ENCODE results near the gene TMEM63C. TPM values are rescaled to one million over a fixed set of nuclear protein-coding genes. Genes with fewer than 3 reads are reported as not detected.

TMEM63C gene
- total RNA-seq, 2 experiments from 2014 or later = 0.79 to 6.6 TPM

DNA sequence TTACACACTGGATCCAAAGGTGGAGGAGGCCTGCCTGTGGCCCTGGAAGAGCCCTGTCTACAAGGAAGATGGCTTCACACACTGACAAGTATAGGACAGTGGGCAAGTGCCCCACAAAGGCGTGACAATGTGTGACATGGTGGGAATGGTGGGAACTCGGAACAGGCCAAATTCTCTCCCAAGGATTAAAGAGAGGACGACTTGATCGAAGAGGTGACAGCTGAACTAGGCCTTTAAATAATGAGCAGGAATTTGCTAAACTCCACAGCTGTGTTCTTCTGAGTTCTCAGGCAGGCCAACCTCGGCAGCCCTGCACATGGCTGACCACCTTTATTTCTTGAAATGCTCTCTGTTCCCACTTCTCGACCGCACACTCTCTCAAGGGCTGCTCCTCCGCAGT lies 115.3 kb downstream of the TMEM63C start:
- intact Hi-C loops (cut with micrococcal nuclease; ENCODE audit: unreplicated experiment) = no loop called here
- no peak overlapping the region for H3K4me3 ChIP-seq (ENCODE audit: low read depth, low read length, poor library complexity, severe bottlenecking)
- CTCF ChIA-PET (ENCODE audit: unreplicated experiment) = no interaction called here
- peaks cover 12% of the 10 kb centered on the region; the same call in 1 of the 2 replicates for H3K36me3 ChIP-seq (ENCODE audit: insufficient read depth, low read length)
- TF ChIP-seq, protein P1, sequence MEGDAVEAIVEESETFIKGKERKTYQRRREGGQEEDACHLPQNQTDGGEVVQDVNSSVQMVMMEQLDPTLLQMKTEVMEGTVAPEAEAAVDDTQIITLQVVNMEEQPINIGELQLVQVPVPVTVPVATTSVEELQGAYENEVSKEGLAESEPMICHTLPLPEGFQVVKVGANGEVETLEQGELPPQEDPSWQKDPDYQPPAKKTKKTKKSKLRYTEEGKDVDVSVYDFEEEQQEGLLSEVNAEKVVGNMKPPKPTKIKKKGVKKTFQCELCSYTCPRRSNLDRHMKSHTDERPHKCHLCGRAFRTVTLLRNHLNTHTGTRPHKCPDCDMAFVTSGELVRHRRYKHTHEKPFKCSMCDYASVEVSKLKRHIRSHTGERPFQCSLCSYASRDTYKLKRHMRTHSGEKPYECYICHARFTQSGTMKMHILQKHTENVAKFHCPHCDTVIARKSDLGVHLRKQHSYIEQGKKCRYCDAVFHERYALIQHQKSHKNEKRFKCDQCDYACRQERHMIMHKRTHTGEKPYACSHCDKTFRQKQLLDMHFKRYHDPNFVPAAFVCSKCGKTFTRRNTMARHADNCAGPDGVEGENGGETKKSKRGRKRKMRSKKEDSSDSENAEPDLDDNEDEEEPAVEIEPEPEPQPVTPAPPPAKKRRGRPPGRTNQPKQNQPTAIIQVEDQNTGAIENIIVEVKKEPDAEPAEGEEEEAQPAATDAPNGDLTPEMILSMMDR (conservative IDR thresholded peaks at IDR 0.05; ENCODE audit: low read length) = no peak
- TF ChIP-seq EZH2phosphoT487 (IDR thresholded peaks at IDR 0.05; ENCODE audit: borderline replicate concordance, low read depth, low read length) = no peak
- POLR2A ChIA-PET = interaction anchor here (1.2 kb wide), 1 partner anchor 10 kb away, joined by 3 read pairs; no protein-coding TSS in a partner anchor
- H3K79me2 ChIP-seq (ENCODE audit: insufficient read depth, low read depth, low read length) = no peaks in the 10 kb centered on the region
- H2AFZ ChIP-seq (ENCODE audit: low read length) = no peak overlapping the region
- no peak overlapping the region for H3K27ac ChIP-seq (ENCODE audit: low read depth, low read length, poor library complexity, severe bottlenecking)
- no peaks in the 10 kb centered on the region for H4K20me1 ChIP-seq (ENCODE audit: insufficient read depth, low read length)
- no peaks in the 10 kb centered on the region for H3K4me1 ChIP-seq (ENCODE audit: insufficient read depth, low read length, poor library complexity, severe bottlenecking)
- no peaks in the 10 kb centered on the region for H3K9me3 ChIP-seq (ENCODE audit: low read length)
- H3K9me2 ChIP-seq (ENCODE audit: insufficient read depth, low read length) = no peaks in the 10 kb centered on the region
- H3K4me2 ChIP-seq (ENCODE audit: low read length) = no peak overlapping the region
- no peak for DNase-seq (ENCODE audit: low spot score)
- BruUV-seq (replicated peaks) = no TSS peak

DNA sequence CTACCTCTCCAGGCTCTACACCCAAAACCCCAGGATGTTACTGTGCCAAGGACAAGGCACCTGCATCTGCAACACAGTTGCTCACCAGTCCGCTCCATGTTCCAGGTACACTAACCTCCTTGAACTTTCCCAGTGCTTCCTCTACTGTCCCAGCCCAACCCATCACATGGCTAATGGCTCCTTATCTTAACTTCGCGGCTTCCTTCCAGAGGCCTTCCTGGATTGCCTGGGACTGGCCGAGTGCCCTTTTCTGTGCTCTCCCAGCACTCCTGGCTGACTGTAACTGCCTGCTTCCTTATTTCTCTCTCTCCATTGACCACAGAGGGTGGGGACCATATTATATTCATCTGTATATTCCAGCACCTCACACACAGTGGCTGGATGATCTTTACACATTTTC lies 118.2 kb downstream of the TMEM63C start:
- no TSS peak for BruUV-seq (replicated peaks)
- Histone ChIP-seq H2AFZ (ENCODE audit: low read length) (no peak overlapping the region), H3K4me1 (ENCODE audit: insufficient read depth, low read length, poor library complexity, severe bottlenecking) (no peaks in the 10 kb centered on the region), H3K4me2 (ENCODE audit: low read length) (no peak overlapping the region), H3K79me2 (ENCODE audit: insufficient read depth, low read depth, low read length) (no peaks in the 10 kb centered on the region), H4K20me1 (ENCODE audit: insufficient read depth, low read length) (no peaks in the 10 kb centered on the region), H3K9me2 (ENCODE audit: insufficient read depth, low read length) (no peaks in the 10 kb centered on the region), H3K9me3 (ENCODE audit: low read length) (no peaks in the 10 kb centered on the region), H3K27ac (ENCODE audit: low read depth, low read length, poor library complexity, severe bottlenecking) (no peak overlapping the region), H3K36me3 (ENCODE audit: insufficient read depth, low read length) (peaks cover 4% of the 10 kb centered on the region), H3K4me3 (ENCODE audit: low read depth, low read length, poor library complexity, severe bottlenecking) (no peak overlapping the region)
- CTCF ChIA-PET (ENCODE audit: unreplicated experiment) = no interaction called here
- intact Hi-C loops (cut with micrococcal nuclease; ENCODE audit: unreplicated experiment) = loop anchor here (5.0 kb wide), 1 partner anchor 253 kb away; no protein-coding TSS in a partner anchor
- TF ChIP-seq, protein P1 (conservative IDR thresholded peaks at IDR 0.05; ENCODE audit: low read length) = no peak
- no peak for TF ChIP-seq EZH2phosphoT487 (IDR thresholded peaks at IDR 0.05; ENCODE audit: borderline replicate concordance, low read depth, low read length)
- POLR2A ChIA-PET = no interaction called here
- DNase-seq (ENCODE audit: low spot score) = no peak

DNA sequence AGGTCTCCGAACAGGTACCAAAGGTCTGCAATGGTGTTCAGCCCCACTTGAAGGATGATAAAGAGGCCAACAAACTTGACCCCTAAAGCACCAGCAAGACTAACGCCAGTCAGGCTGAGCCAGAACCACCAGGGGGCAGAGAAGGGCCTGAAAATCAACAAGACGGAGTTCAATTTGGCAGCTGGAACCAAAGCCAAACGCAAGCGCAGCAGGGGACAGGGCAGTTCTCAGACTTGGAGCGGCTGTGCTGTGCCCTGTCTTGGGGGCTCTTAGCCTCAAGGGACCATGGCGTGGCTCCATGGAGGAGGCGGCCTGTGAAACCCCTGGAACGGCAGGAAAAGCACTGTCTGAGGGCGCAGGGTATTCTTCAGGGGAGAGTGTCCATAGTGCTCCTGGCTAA lies 119.5 kb downstream of the TMEM63C start:
- Histone ChIP-seq H3K4me1 (ENCODE audit: insufficient read depth, low read length, poor library complexity, severe bottlenecking) (no peaks in the 10 kb centered on the region), H3K79me2 (ENCODE audit: insufficient read depth, low read depth, low read length) (no peaks in the 10 kb centered on the region), H3K9me2 (ENCODE audit: insufficient read depth, low read length) (no peaks in the 10 kb centered on the region), H2AFZ (ENCODE audit: low read length) (no peak overlapping the region), H3K36me3 (ENCODE audit: insufficient read depth, low read length) (peaks cover 2% of the 10 kb centered on the region), H3K4me3 (ENCODE audit: low read depth, low read length, poor library complexity, severe bottlenecking) (no peak overlapping the region), H4K20me1 (ENCODE audit: insufficient read depth, low read length) (no peaks in the 10 kb centered on the region), H3K27ac (ENCODE audit: low read depth, low read length, poor library complexity, severe bottlenecking) (no peak overlapping the region), H3K9me3 (ENCODE audit: low read length) (no peaks in the 10 kb centered on the region), H3K4me2 (ENCODE audit: low read length) (no peak overlapping the region)
- DNase-seq (ENCODE audit: low spot score) = peak; percentile 70
- intact Hi-C loops (cut with micrococcal nuclease; ENCODE audit: unreplicated experiment) = loop anchor here (5.0 kb wide), 1 partner anchor 251 kb away; no protein-coding TSS in a partner anchor
- POLR2A ChIA-PET = interaction anchor here (0.6 to 0.9 kb wide), 2 partner anchors 8 to 89 kb away, joined by 3 to 4 read pairs; no protein-coding TSS in a partner anchor
- TF ChIP-seq, protein P1 (conservative IDR thresholded peaks at IDR 0.05; ENCODE audit: low read length) = peak; percentile 91
- no peak for TF ChIP-seq EZH2phosphoT487 (IDR thresholded peaks at IDR 0.05; ENCODE audit: borderline replicate concordance, low read depth, low read length)
- CTCF ChIA-PET (ENCODE audit: unreplicated experiment) = no interaction called here
- no TSS peak for BruUV-seq (replicated peaks)

Data from OCI-LY7 (cell line).